Ovary (tissue), 3 donors: ENCODE results near the gene EFCAB6.

ENCODE experiments used
- CTCF ChIP-seq, 3 donors: fragments of 450-650 bp in 2 of 3; fragments of 200-600 bp in 1 of 3; IDR thresholded peaks; one replicate each; pipeline versions ENCODE4 v1.5.1 to v1.8.0; 2016 to 2022; ENCODE audit warnings: antibody characterized with exemption in 3 of 3, mild to moderate bottlenecking in 1 of 3
- POLR2A ChIP-seq: fragments of 450-650 bp; IDR thresholded peaks from one replicate; pipeline ENCODE4 v1.6.1; 2017; ENCODE audit warnings: antibody characterized with exemption, mild to moderate bottlenecking, moderate library complexity
- donor health status: DM: no; HTN: no; CAD: no.

GRCh38 chr22:43637275-43638260 is 174.5 kb downstream of the EFCAB6 start:
- TF ChIP-seq CTCF (IDR thresholded peaks at IDR 0.05) (no peak), POLR2A (no peak)
